Smooth muscle cell (in vitro differentiated cells): Measurements from ENCODE around the gene MSI1. TPM values are rescaled to one million over a fixed set of nuclear protein-coding genes. Genes with fewer than 3 reads are reported as not detected.

Source experiments
- DNase-seq: peaks from one replicate; lab custom pipeline; 2025; ENCODE audit not compliant: unreplicated experiment; lab: John Stamatoyannopoulos, UW
- H2AFZ ChIP-seq: fragments of 200-600 bp; sonication (generic); 2 replicates; pipeline ENCODE4 v1.6.0; 2016; ENCODE audit warnings: antibody characterized with exemption, low read depth, mild to moderate bottlenecking
- H3F3A ChIP-seq: fragments of 200-600 bp; sonication (generic); 2 replicates; pipeline ENCODE4 v1.6.0; 2017; ENCODE audit warnings: antibody characterized with exemption, low read depth
- H3K27ac ChIP-seq: fragments of 200-600 bp; sonication (generic); 2 replicates; pipeline ENCODE4 v1.5.1; 2016; ENCODE audit warnings: low read depth, mild to moderate bottlenecking
- H3K27me3 ChIP-seq: fragments of 200-600 bp; sonication (generic); 2 replicates; pipeline ENCODE4 v1.6.1; 2016; ENCODE audit warnings: low read depth, mild to moderate bottlenecking
- H3K36me3 ChIP-seq: fragments of 200-600 bp; sonication (generic); 2 replicates; pipeline ENCODE4 v1.5.1; 2016; ENCODE audit warnings: low read depth
- H3K4me1 ChIP-seq: fragments of 200-600 bp; sonication (generic); 2 replicates; pipeline ENCODE4 v1.5.1; 2016; ENCODE audit warnings: low read depth
- H3K4me2 ChIP-seq: fragments of 200-600 bp; sonication (generic); 2 replicates; pipeline ENCODE4 v1.6.0; 2016; ENCODE audit warnings: mild to moderate bottlenecking
- H3K4me3 ChIP-seq: fragments of 200-600 bp; sonication (generic); 2 replicates; pipeline ENCODE4 v1.5.1; 2016; ENCODE audit warnings: mild to moderate bottlenecking
- H3K79me2 ChIP-seq: fragments of 200-600 bp; sonication (generic); 2 replicates; pipeline ENCODE4 v1.6.0; 2016; ENCODE audit warnings: low read depth, mild to moderate bottlenecking
- H3K9ac ChIP-seq: fragments of 200-600 bp; sonication (generic); 2 replicates; pipeline ENCODE4 v1.6.0; 2016; ENCODE audit warnings: low read depth
- H3K9me3 ChIP-seq: fragments of 200-600 bp; sonication (generic); replicated peaks from 2 replicates; pipeline ENCODE4 v1.5.1; 2016; ENCODE audit warnings: low read depth
- H4K20me1 ChIP-seq: fragments of 200-600 bp; sonication (generic); 2 replicates; pipeline ENCODE4 v1.6.0; 2016; ENCODE audit warnings: low read depth
- CTCF ChIP-seq: fragments of 200-600 bp; sonication (generic); IDR thresholded peaks from 2 replicates; pipeline ENCODE4 v1.5.1; 2017; ENCODE audit warnings: borderline replicate concordance, mild to moderate bottlenecking, antibody characterized with exemption; ENCODE audit not compliant: insufficient read depth, poor library complexity, severe bottlenecking
- WGBS: methylation state at CpG from one replicate; pipeline ENCODE4 v1.1.7; 2016; ENCODE audit warnings: low lambda C conversion rate; 5-methylcytosine and 5-hydroxymethylcytosine counted together
- polyA plus RNA-seq: library from polyadenylated mRNA; unstranded; fragments of >200 nt; fragmentation: Nextera tagmentation; extraction: Ambion mirVana; gene quantifications from 2 replicates; pipeline ENCODE4 v1.2.1, GENCODE V29; 2016
- total RNA-seq: library from RNA; depleted of rRNA; stranded (reverse); fragments of >200 nt; gene quantifications from 2 replicates; pipeline ENCODE4 v1.2.3, GENCODE V29; 2014

MSI1 gene
- total and polyA plus RNA-seq, 2 experiments from 2014 or later: 1.3 to 6.8 TPM

GRCh38 chr12:120314220-120314619 is 54.7 kb downstream of the MSI1 start:
- no peak overlapping the region for H3K4me2 ChIP-seq
- no peaks in the 10 kb centered on the region for H3K9me3 ChIP-seq
- H4K20me1 ChIP-seq: no peaks in the 10 kb centered on the region
- H3K4me3 ChIP-seq: no peak overlapping the region
- no peaks in the 10 kb centered on the region for H3K36me3 ChIP-seq
- H2AFZ ChIP-seq: no peak overlapping the region
- no peaks in the 10 kb centered on the region for H3K27me3 ChIP-seq
- no peak for TF ChIP-seq CTCF
- H3F3A ChIP-seq: peaks cover 3% of the 10 kb centered on the region
- H3K27ac ChIP-seq: no peak overlapping the region
- no peaks in the 10 kb centered on the region for H3K79me2 ChIP-seq
- no peak overlapping the region for H3K9ac ChIP-seq
- 59% methylated on average over 5 of the region's 5 CpGs for WGBS
- no peak for DNase-seq
- peaks cover 7% of the 10 kb centered on the region for H3K4me1 ChIP-seq

GRCh38 chr12:120301962-120302815 is 66.8 kb downstream of the MSI1 start, which contains the start of gene SIRT4:
Gene SIRT4 (plus strand): TSS chr12:120302321. CDS start chr12:120303562, 1,241 bp downstream.
- no peaks in the 10 kb centered on the region for H3K79me2 ChIP-seq
- TF ChIP-seq CTCF: peak; percentile 76
- DNase-seq: peak; percentile 33
- no peak within 1 kb of the TSS for H3K27ac ChIP-seq
- no peaks in the 10 kb centered on the region for H3K9me3 ChIP-seq
- peak within 1 kb of the TSS; percentile 99 for H2AFZ ChIP-seq
- no peaks in the 10 kb centered on the region for H3F3A ChIP-seq
- H4K20me1 ChIP-seq: no peaks in the 10 kb centered on the region
- H3K9ac ChIP-seq: peak within 1 kb of the TSS; percentile 50
- WGBS: 14% methylated on average over 28 of the region's 31 CpGs
- H3K4me1 ChIP-seq: no peaks in the 10 kb centered on the region
- peak within 1 kb of the TSS; percentile 84 for H3K4me2 ChIP-seq
- H3K4me3 ChIP-seq: peak within 1 kb of the TSS; percentile 77
- H3K27me3 ChIP-seq: no peaks in the 10 kb centered on the region
- no peaks in the 10 kb centered on the region for H3K36me3 ChIP-seq

- peak; percentile 45 for DNase-seq
- Histone ChIP-seq H3K36me3 (no peaks in the 10 kb centered on the region), H3K27me3 (no peaks in the 10 kb centered on the region), H3K4me1 (peaks cover 5% of the 10 kb centered on the region), H3K9me3 (no peaks in the 10 kb centered on the region), H3F3A (peaks cover 5% of the 10 kb centered on the region), H3K4me3 (peak within 1 kb of the TSS; percentile 64), H3K4me2 (peak within 1 kb of the TSS; percentile 86), H4K20me1 (no peaks in the 10 kb centered on the region), H3K27ac (peak within 1 kb of the TSS; percentile 100), H2AFZ (peak within 1 kb of the TSS; percentile 89), H3K9ac (peak within 1 kb of the TSS; percentile 99), H3K79me2 (no peaks in the 10 kb centered on the region)
- under 1% methylated on average over 29 of the region's 29 CpGs for WGBS
- TF ChIP-seq CTCF: no peak
These were observed 76.1 kb downstream of the MSI1 start, which contains the start of gene RNU4-1 for GRCh38 chr12:120292661-120293531. Gene RNU4-1 (minus strand): TSS chr12:120293237.
